MCF 10A (cell line): ENCODE results near the gene SYT17. TPM values are rescaled to one million over a fixed set of nuclear protein-coding genes. Genes with fewer than 3 reads are reported as not detected.
A peak's percentile ranks its signal among the peaks of the same experiment; 100 is the strongest.

Experiments
- BruUV-seq: library from RNA; stranded (reverse); fragments of 400-500 nt; replicated peaks from 2 replicates; lab custom pipeline; 2021; lab: Mats Ljungman, UMichigan
- CTCF ChIA-PET: fragments of 300-600 bp; sonication (Branson Sonifier 250); formaldehyde crosslinking; extraction: SDS; loops from one replicate; lab custom pipeline; 2021; ENCODE audit warnings: antibody characterized with exemption, inconsistent platforms; lab: Yijun Ruan, JAX
- POLR2A ChIA-PET: fragments of 300-600, 350-650 bp; sonication (Branson Sonifier 250); formaldehyde crosslinking; extraction: SDS; loops from one replicate; lab custom pipeline; 2020; ENCODE audit warnings: antibody characterized with exemption, inconsistent platforms; lab: Yijun Ruan, JAX
- DNase-seq: peaks from one replicate; pipeline ENCODE4 v3.0.0-alpha.2; 2018; ENCODE audit not compliant: unreplicated experiment
- H3K27ac Mint-ChIP-seq: one replicate; pipeline ENCODE4 v1.8.0; 2022; ENCODE audit warnings: mild to moderate bottlenecking, low read depth, mixed read lengths; ENCODE audit not compliant: unreplicated experiment
- H3K27me3 Mint-ChIP-seq: one replicate; pipeline ENCODE4 v1.8.0; 2022; ENCODE audit warnings: mixed read lengths; ENCODE audit not compliant: insufficient read depth, unreplicated experiment
- H3K36me3 Mint-ChIP-seq: one replicate; pipeline ENCODE4 v1.8.0; 2022; ENCODE audit warnings: mild to moderate bottlenecking, moderate library complexity, mixed read lengths; ENCODE audit not compliant: insufficient read depth, unreplicated experiment
- H3K4me1 Mint-ChIP-seq: one replicate; pipeline ENCODE4 v1.8.0; 2022; ENCODE audit warnings: mixed read lengths; ENCODE audit not compliant: insufficient read depth, unreplicated experiment
- H3K4me3 Mint-ChIP-seq: one replicate; pipeline ENCODE4 v1.8.0; 2022; ENCODE audit warnings: mild to moderate bottlenecking, moderate library complexity, mixed read lengths; ENCODE audit not compliant: unreplicated experiment
- H3K9me3 Mint-ChIP-seq: one replicate; pipeline ENCODE4 v1.8.0; 2022; ENCODE audit warnings: mixed read lengths; ENCODE audit not compliant: unreplicated experiment
- CTCF ChIP-seq: fragments of 200-600 bp; IDR thresholded peaks from one replicate; pipeline ENCODE4 v1.8.0; 2022; ENCODE audit warnings: antibody characterized with exemption, mild to moderate bottlenecking; ENCODE audit not compliant: unreplicated experiment
- intact Hi-C: fragments of 100-400 bp; cut with micrococcal nuclease; formaldehyde crosslinking; loops from 2 replicates; pipeline ENCODE4 v1.14.1; 2022
- total RNA-seq: library from RNA; stranded (reverse); gene quantifications from 2 replicates; pipeline ENCODE4 v1.2.3, GENCODE V29; 2022

Gene SYT17
- total RNA-seq, 1 experiment from 2014 or later, result not detected

- no peak for DNase-seq
- peak overlapping the region; percentile 14 for H3K4me3 Mint-ChIP-seq
- H3K4me1 Mint-ChIP-seq, result no peaks in the 10 kb centered on the region
- BruUV-seq, result no TSS peak
- no peak overlapping the region for H3K27ac Mint-ChIP-seq
- no peaks in the 10 kb centered on the region for H3K36me3 Mint-ChIP-seq
- POLR2A ChIA-PET, result no interaction called here
- intact Hi-C loops, result loop anchor here (5.0 kb wide), 1 partner anchor 334 kb away; no protein-coding TSS in a partner anchor
- CTCF ChIA-PET, result interaction anchor here (0.6 kb wide), 1 partner anchor 206 kb away, joined by 5 read pairs; no protein-coding TSS in a partner anchor
- H3K27me3 Mint-ChIP-seq, result peaks cover 30% of the 10 kb centered on the region
- TF ChIP-seq CTCF, result no peak
- H3K9me3 Mint-ChIP-seq, result no peaks in the 10 kb centered on the region
Measured at GRCh38 chr16:19168371-19169081, 486 bp downstream of the SYT17 start.

GRCh38 chr16:19169082-19169639, 1.1 kb downstream of the SYT17 start:
- intact Hi-C loops, result loop anchor here (5.0 kb wide), 1 partner anchor 333 kb away; no protein-coding TSS in a partner anchor
- Mint-ChIP-seq H3K27ac (no peak overlapping the region), H3K4me3 (peak overlapping the region; percentile 63), H3K4me1 (no peaks in the 10 kb centered on the region), H3K36me3 (no peaks in the 10 kb centered on the region), H3K27me3 (peaks cover 30% of the 10 kb centered on the region), H3K9me3 (no peaks in the 10 kb centered on the region)
- no peak for DNase-seq
- ChIA-PET CTCF (interaction anchor here (0.6 kb wide), 1 partner anchor 206 kb away, joined by 5 read pairs; no protein-coding TSS in a partner anchor), POLR2A (no interaction called here)
- BruUV-seq, result no TSS peak
- no peak for TF ChIP-seq CTCF

- no TSS peak for BruUV-seq
- Mint-ChIP-seq H3K27ac (no peak overlapping the region), H3K4me3 (no peak overlapping the region), H3K4me1 (no peaks in the 10 kb centered on the region), H3K9me3 (no peaks in the 10 kb centered on the region), H3K27me3 (peaks cover 30% of the 10 kb centered on the region), H3K36me3 (no peaks in the 10 kb centered on the region)
- no peak for TF ChIP-seq CTCF
- DNase-seq, result no peak
- intact Hi-C loops, result no loop called here
- CTCF ChIA-PET, result interaction anchor here (0.6 to 0.8 kb wide), 3 partner anchors 9 to 187 kb away, joined by 3 to 4 read pairs (median 3); partner anchors contain the start of gene TMC7
- POLR2A ChIA-PET, result no interaction called here
Measured at GRCh38 chr16:19170043-19170655, 2.1 kb downstream of the SYT17 start.
